IMR-90 (cell line): ENCODE data around the gene NSUN7. TPM values are rescaled to one million over a fixed set of nuclear protein-coding genes. Genes with fewer than 3 reads are reported as not detected.

Experiments
- ATAC-seq: fragments of 200-7000 bp; cut with Tn5 transposase; 2 replicates; pipeline ENCODE4 v1.9.1; 2020; ENCODE audit warnings: low read depth, mild to moderate bottlenecking, moderate library complexity
- BruUV-seq: library from RNA; stranded (reverse); fragments of 400-500 nt; replicated peaks from 2 replicates; lab custom pipeline; 2021; lab: Mats Ljungman, UMichigan
- CTCF ChIA-PET: fragments of 300-600 bp; formaldehyde crosslinking; extraction: SDS; loops from one replicate; lab custom pipeline; 2021; ENCODE audit warnings: antibody characterized with exemption; lab: Yijun Ruan, JAX
- POLR2A ChIA-PET: fragments of 300-600 bp; sonication (Branson Sonifier 250); formaldehyde crosslinking; loops from one replicate; lab custom pipeline; 2022; ENCODE audit warnings: antibody characterized with exemption; ENCODE audit not compliant: unreplicated experiment; lab: Charles Lee
- DNase-seq: peaks from one replicate; pipeline ENCODE4 v3.0.0; 2013
- H2AFZ ChIP-seq: replicated peaks from 2 replicates; pipeline ENCODE3; 2013; ENCODE audit warnings: low read length, mild to moderate bottlenecking; ENCODE audit not compliant: poor library complexity
- H2AK5ac ChIP-seq: 2 replicates; pipeline ENCODE4 v1.6.1; 2013; ENCODE audit warnings: low read depth, low read length, inconsistent platforms
- H2AK9ac ChIP-seq: replicated peaks from 2 replicates; pipeline ENCODE3; 2013; ENCODE audit warnings: mild to moderate bottlenecking, low read depth, low read length, moderate library complexity; ENCODE audit not compliant: poor library complexity
- H2BK120ac ChIP-seq: 2 replicates; pipeline ENCODE4 v1.6.1; 2013; ENCODE audit warnings: low read depth, low read length, inconsistent platforms
- H2BK15ac ChIP-seq: 3 replicates; pipeline ENCODE4 v1.6.1; 2013; ENCODE audit warnings: low read depth, low read length, inconsistent platforms
- H2BK20ac ChIP-seq: 2 replicates; pipeline ENCODE4 v1.6.1; 2013; ENCODE audit warnings: low read depth, mild to moderate bottlenecking, inconsistent platforms, low read length, moderate library complexity
- H2BK5ac ChIP-seq: 2 replicates; pipeline ENCODE4 v1.6.1; 2013; ENCODE audit warnings: mild to moderate bottlenecking, low read depth, low read length, inconsistent platforms; ENCODE audit not compliant: poor library complexity, severe bottlenecking
- H3K14ac ChIP-seq: replicated peaks from 2 replicates; pipeline ENCODE4 v1.6.1; 2013; ENCODE audit warnings: low read depth, low read length, inconsistent platforms
- H3K18ac ChIP-seq: 2 replicates; pipeline ENCODE4 v1.6.1; 2013; ENCODE audit warnings: low read depth, low read length, control low read depth
- H3K23ac ChIP-seq: 2 replicates; pipeline ENCODE4 v1.6.1; 2013; ENCODE audit warnings: low read depth, low read length, inconsistent platforms
- H3K27ac ChIP-seq: 2 replicates; pipeline ENCODE4 v1.5.1; 2013; ENCODE audit warnings: mild to moderate bottlenecking, control low read depth, low read length; ENCODE audit not compliant: insufficient read depth
- H3K27me3 ChIP-seq: 2 replicates; pipeline ENCODE4 v1.6.1; 2013; ENCODE audit warnings: low read length; ENCODE audit not compliant: control insufficient read depth, insufficient read depth
- H3K36me3 ChIP-seq: 2 replicates; pipeline ENCODE4 v1.6.1; 2013; ENCODE audit warnings: low read length, mixed read lengths; ENCODE audit not compliant: control insufficient read depth, insufficient read depth
- H3K4ac ChIP-seq: 2 replicates; pipeline ENCODE4 v1.6.1; 2013; ENCODE audit warnings: low read depth, low read length, inconsistent platforms
- H3K4me1 ChIP-seq: 2 replicates; pipeline ENCODE4 v1.6.1; 2013; ENCODE audit warnings: low read length, mixed read lengths; ENCODE audit not compliant: control insufficient read depth, insufficient read depth
- H3K4me2 ChIP-seq: 2 replicates; pipeline ENCODE4 v1.6.1; 2013; ENCODE audit warnings: low read depth, mild to moderate bottlenecking, control low read depth, low read length, moderate library complexity
- H3K4me3 ChIP-seq: 2 replicates; pipeline ENCODE4 v1.5.1; 2013; ENCODE audit warnings: low read depth, mild to moderate bottlenecking, control low read depth, low read length, moderate library complexity; ENCODE audit not compliant: insufficient read depth
- H3K56ac ChIP-seq: 2 replicates; pipeline ENCODE4 v1.6.1; 2013; ENCODE audit warnings: low read length, inconsistent platforms; ENCODE audit not compliant: insufficient read depth; ENCODE audit errors: extremely low read depth
- H3K79me1 ChIP-seq, 2 experiments: 2 replicates each; pipeline ENCODE4 v1.6.1; 2013; ENCODE audit warnings: low read length in 2 of 2, inconsistent platforms in 1 of 2, low read depth in 1 of 2
- H3K9ac ChIP-seq: 2 replicates; pipeline ENCODE4 v1.6.1; 2013; ENCODE audit warnings: low read depth, low read length, control low read depth
- H3K9me1 ChIP-seq: 2 replicates; pipeline ENCODE4 v1.6.1; 2013; ENCODE audit warnings: low read length, inconsistent platforms; ENCODE audit not compliant: insufficient read depth
- H3K9me3 ChIP-seq: 2 replicates; pipeline ENCODE4 v1.6.1; 2013; ENCODE audit warnings: low read length; ENCODE audit not compliant: control insufficient read depth, insufficient read depth
- H4K20me1 ChIP-seq: 2 replicates; pipeline ENCODE4 v1.6.1; 2013; ENCODE audit warnings: low read length, inconsistent platforms; ENCODE audit not compliant: insufficient read depth
- H4K5ac ChIP-seq: 2 replicates; pipeline ENCODE4 v1.6.1; 2013; ENCODE audit warnings: mild to moderate bottlenecking, low read depth, low read length, control low read depth
- H4K8ac ChIP-seq, 2 experiments: 2 replicates each; pipeline ENCODE4 v1.6.1; 2013; ENCODE audit warnings: low read depth in 2 of 2, low read length in 2 of 2, control low read depth in 1 of 2, inconsistent platforms in 1 of 2
- H4K91ac ChIP-seq: 2 replicates; pipeline ENCODE4 v1.6.1; 2013; ENCODE audit warnings: low read depth, low read length, inconsistent platforms; ENCODE audit not compliant: insufficient read depth
- BHLHE40 ChIP-seq: fragments of 150-350 bp; IDR thresholded peaks from 2 replicates; pipeline ENCODE4 v1.6.1; 2016; ENCODE audit warnings: mild to moderate bottlenecking, low read depth, low read length
- FOS ChIP-seq: fragments of 150-350 bp; IDR thresholded peaks from 2 replicates; pipeline ENCODE4 v1.6.1; 2016; ENCODE audit warnings: low read depth, low read length
- MAZ ChIP-seq: IDR thresholded peaks from 2 replicates; pipeline ENCODE4 v1.6.1; 2012; ENCODE audit warnings: low read depth, mild to moderate bottlenecking, low read length, improper control_type of control experiment, moderate library complexity, borderline replicate concordance
- MXI1 ChIP-seq: IDR thresholded peaks from 2 replicates; pipeline ENCODE4 v1.6.1; 2012; ENCODE audit warnings: low read depth, mild to moderate bottlenecking, low read length, moderate library complexity, borderline replicate concordance
- NFE2L2 ChIP-seq: fragments of 150-350 bp; IDR thresholded peaks from 2 replicates; pipeline ENCODE4 v1.6.1; 2016; ENCODE audit warnings: low read depth, mild to moderate bottlenecking, low read length
- RAD21 ChIP-seq: IDR thresholded peaks from 2 replicates; pipeline ENCODE4 v1.6.1; 2012; ENCODE audit warnings: low read length, improper control_type of control experiment
- RCOR1 ChIP-seq: IDR thresholded peaks from 2 replicates; pipeline ENCODE4 v1.6.1; 2012; ENCODE audit warnings: mild to moderate bottlenecking, low read length, improper control_type of control experiment; ENCODE audit not compliant: insufficient replicate concordance
- RFX5 ChIP-seq: IDR thresholded peaks from 2 replicates; pipeline ENCODE4 v1.8.0; 2012; ENCODE audit warnings: low read depth, mild to moderate bottlenecking, low read length, moderate library complexity
- SMC3 ChIP-seq: fragments of 150-350 bp; IDR thresholded peaks from 2 replicates; pipeline ENCODE4 v1.6.1; 2016; ENCODE audit warnings: low read depth, mild to moderate bottlenecking, antibody characterized with exemption, low read length, moderate library complexity
- WGBS, 2 experiments: methylation state at CpG; one replicate each; pipeline versions ENCODE4 v1.1.5 to v1.1.7; 2013; ENCODE audit warnings: missing lambda C conversion rate in 2 of 2; ENCODE audit not compliant: insufficient read length in 1 of 2; ENCODE audit errors: extremely low coverage in 2 of 2; 5-methylcytosine and 5-hydroxymethylcytosine counted together
- dilution Hi-C: fragments of 300-500 bp; cut with HindIII; formaldehyde crosslinking; loops from one replicate; pipeline ENCODE4 v1.14.3; 2018; ENCODE audit warnings: low sequenced_read_pairs; ENCODE audit not compliant: unreplicated experiment
- in situ Hi-C: fragments of 300-500 bp; cut with MboI; formaldehyde crosslinking; loops from 3 replicates; pipeline ENCODE4 v1.14.3; 2019; ENCODE audit warnings: low sequenced_read_pairs, inconsistent platforms, mixed read lengths
- intact Hi-C: fragments of 100-400 bp; cut with micrococcal nuclease; formaldehyde crosslinking; loops from 2 replicates; pipeline ENCODE4 v1.10.0; 2022
- polyA plus RNA-seq, 3 experiments: library from polyadenylated mRNA; depleted of rRNA; stranded (reverse); fragments of >200 nt; gene quantifications; 2 replicates each; pipeline ENCODE4 v1.2.3, GENCODE V29; 2012; ENCODE audit warnings: low replicate concordance in 1 of 3
- total RNA-seq: library from RNA; depleted of rRNA; stranded (reverse); fragments of >200 nt; gene quantifications from 2 replicates; pipeline ENCODE4 v1.2.3, GENCODE V29; 2012
- TF ChIP-seq, protein P1 (sequence below): fragments of 150-350 bp; IDR thresholded peaks from 2 replicates; pipeline ENCODE4 v1.6.1; 2016; ENCODE audit warnings: low read depth, mild to moderate bottlenecking, low read length, moderate library complexity, borderline replicate concordance

The NSUN7 gene
- total and polyA plus RNA-seq, 2 of the 4 experiments (the other 2 are of a cell fraction), result not detected

- TF ChIP-seq SMC3, result no peak
Observed at GRCh38 chr4:40825014-40825838, 75.5 kb downstream of the NSUN7 start (continued).

DNA sequence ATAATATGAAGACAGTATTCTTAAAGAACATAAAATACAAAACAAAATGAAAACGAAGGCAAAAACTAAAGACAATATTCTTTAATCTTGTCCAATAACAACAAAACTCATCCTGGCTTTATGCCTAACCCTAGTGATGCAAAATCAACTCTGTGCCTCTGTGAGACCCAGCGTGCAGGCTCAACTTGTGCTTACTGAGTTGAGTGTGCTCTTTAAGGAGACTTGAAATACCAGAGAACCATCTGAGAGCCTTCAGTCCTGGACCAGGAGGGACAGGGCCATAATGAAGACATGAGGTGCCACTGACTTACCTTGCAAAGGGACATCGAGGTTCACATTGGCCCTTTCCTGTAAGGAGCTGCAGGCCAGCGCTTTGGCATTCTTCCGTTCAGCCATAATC is 77.1 kb downstream of the NSUN7 start:
- no peak overlapping the region for H3K14ac ChIP-seq
- no peak overlapping the region for H3K4me3 ChIP-seq
- no peaks in the 10 kb centered on the region for H3K27me3 ChIP-seq
- H3K27ac ChIP-seq, result no peak overlapping the region
- H3K79me1 ChIP-seq, result no peaks in the 10 kb centered on the region
- DNase-seq (no peak), ATAC-seq (no peak)
- CTCF ChIA-PET, result no interaction called here
- H3K18ac ChIP-seq, result no peak overlapping the region
- H3K56ac ChIP-seq, result no peak overlapping the region
- H2AFZ ChIP-seq, result no peak overlapping the region
- H3K9me3 ChIP-seq, result no peaks in the 10 kb centered on the region
- H3K36me3 ChIP-seq, result peaks cover 28% of the 10 kb centered on the region
- H4K20me1 ChIP-seq, result no peaks in the 10 kb centered on the region
- H2BK20ac ChIP-seq, result no peak overlapping the region
- H2BK5ac ChIP-seq, result no peak overlapping the region
- WGBS, 2 experiments, result 100% methylated on average over 2 of the region's 5 CpGs; no CpG with 5 or more reads in 1 of the 2 experiments
- dilution Hi-C loops, result no loop called here
- H2BK120ac ChIP-seq, result no peak overlapping the region
- H3K4ac ChIP-seq, result no peak overlapping the region
- H2AK5ac ChIP-seq, result no peak overlapping the region
- no peak overlapping the region for H4K91ac ChIP-seq
- in situ Hi-C loops, result no loop called here
- intact Hi-C loops, result no loop called here
- H3K9me1 ChIP-seq, result peaks cover 10% of the 10 kb centered on the region; the same call in 1 of the 2 replicates
- H3K23ac ChIP-seq, result no peak overlapping the region
- H3K4me1 ChIP-seq, result no peaks in the 10 kb centered on the region
- H3K4me2 ChIP-seq, result no peak overlapping the region
- H2AK9ac ChIP-seq, result no peak overlapping the region
- TF ChIP-seq, protein P1, sequence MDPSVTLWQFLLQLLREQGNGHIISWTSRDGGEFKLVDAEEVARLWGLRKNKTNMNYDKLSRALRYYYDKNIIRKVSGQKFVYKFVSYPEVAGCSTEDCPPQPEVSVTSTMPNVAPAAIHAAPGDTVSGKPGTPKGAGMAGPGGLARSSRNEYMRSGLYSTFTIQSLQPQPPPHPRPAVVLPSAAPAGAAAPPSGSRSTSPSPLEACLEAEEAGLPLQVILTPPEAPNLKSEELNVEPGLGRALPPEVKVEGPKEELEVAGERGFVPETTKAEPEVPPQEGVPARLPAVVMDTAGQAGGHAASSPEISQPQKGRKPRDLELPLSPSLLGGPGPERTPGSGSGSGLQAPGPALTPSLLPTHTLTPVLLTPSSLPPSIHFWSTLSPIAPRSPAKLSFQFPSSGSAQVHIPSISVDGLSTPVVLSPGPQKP, result no peak
- TF ChIP-seq MXI1, result no peak
- no peak for TF ChIP-seq BHLHE40
- no peak for TF ChIP-seq RCOR1
- TF ChIP-seq RFX5, result no peak
- TF ChIP-seq MAZ, result no peak
- no peak for TF ChIP-seq RAD21
- TF ChIP-seq NFE2L2, result no peak
- no peak for TF ChIP-seq SMC3
- no peak for TF ChIP-seq FOS
- H2BK15ac ChIP-seq, result no peak overlapping the region
- POLR2A ChIA-PET, result no interaction called here
- no peak overlapping the region for H4K5ac ChIP-seq
- no TSS peak for BruUV-seq
- no peak overlapping the region for H4K8ac ChIP-seq
- H3K9ac ChIP-seq, result no peak overlapping the region
